Spleen (tissue), 11 donors: ENCODE results near the gene ST6GAL2. TPM values are rescaled to one million over a fixed set of nuclear protein-coding genes. Genes with fewer than 3 reads are reported as not detected.

Source experiments
- DNase-seq: peaks from one replicate; pipeline ENCODE4 v3.0.0-alpha.2; 2020
- H3K27ac ChIP-seq, 8 donors: fragments of 200-600 bp; sonication (generic) in 7 of 8; 1 replicate in 4 of 8; 2 replicates in 4 of 8; pipeline versions ENCODE4 v1.5.0 to v1.8.0; 2016 to 2021; ENCODE audit warnings: inconsistent platforms in 4 of 8, mild to moderate bottlenecking in 4 of 8, moderate library complexity in 1 of 8
- H3K27me3 ChIP-seq, 7 donors: fragments of 200-600 bp; sonication (generic) in 6 of 7; replicated peaks in 1 of 7; 1 replicate in 4 of 7; 2 replicates in 3 of 7; pipeline versions ENCODE4 v1.5.0 to v1.8.0; 2016 to 2021; ENCODE audit warnings: inconsistent platforms in 3 of 7, mild to moderate bottlenecking in 1 of 7
- H3K36me3 ChIP-seq, 6 donors: fragments of 200-600 bp; sonication (generic) in 5 of 6; 1 replicate in 4 of 6; 2 replicates in 2 of 6; pipeline versions ENCODE4 v1.5.0 to v1.8.0; 2016 to 2021; ENCODE audit warnings: inconsistent platforms in 2 of 6
- H3K4me1 ChIP-seq, 6 donors: fragments of 200-600 bp; sonication (generic) in 5 of 6; 1 replicate in 3 of 6; 2 replicates in 3 of 6; pipeline versions ENCODE4 v1.5.0 to v1.8.0; 2016 to 2021; ENCODE audit warnings: inconsistent platforms in 3 of 6
- H3K4me3 ChIP-seq, 8 donors: fragments of 200-600 bp; sonication (generic) in 7 of 8; 1 replicate in 4 of 8; 2 replicates in 4 of 8; pipeline versions ENCODE4 v1.5.0 to v1.8.0; 2016 to 2021; ENCODE audit warnings: inconsistent platforms in 4 of 8, mild to moderate bottlenecking in 4 of 8, moderate library complexity in 2 of 8
- H3K9me3 ChIP-seq, 8 donors: fragments of 200-600 bp; sonication (generic) in 7 of 8; 1 replicate in 4 of 8; 2 replicates in 4 of 8; pipeline versions ENCODE4 v1.5.0 to v1.8.0; 2016 to 2021; ENCODE audit warnings: inconsistent platforms in 4 of 8
- CTCF ChIP-seq, 11 experiments: fragments of 200-600 bp in 7 of 11; fragments of 450-650 bp in 4 of 11; sonication (generic) in 4 of 11; IDR thresholded peaks in 8 of 11; conservative IDR thresholded peaks in 3 of 11; 1 replicate in 7 of 11; 2 replicates in 4 of 11; pipeline versions ENCODE4 v1.4.0 to v1.8.0; 2016 to 2021; ENCODE audit warnings: antibody characterized with exemption in 11 of 11, inconsistent platforms in 4 of 11, mild to moderate bottlenecking in 1 of 11
- POLR2A ChIP-seq, 3 donors: fragments of 450-650 bp; IDR thresholded peaks; one replicate each; pipeline ENCODE4 v1.5.1; 2017; ENCODE audit warnings: antibody characterized with exemption in 3 of 3, mild to moderate bottlenecking in 1 of 3
- POLR2AphosphoS5 ChIP-seq, 3 donors: sonication (generic); formaldehyde crosslinking; IDR thresholded peaks; one replicate each; pipeline ENCODE4 v1.5.1; 2017; ENCODE audit warnings: antibody characterized with exemption in 3 of 3
- WGBS, 5 donors: extraction: QIAGEN DNeasy Blood & Tissue Kit in 3 of 5; methylation state at CpG; one replicate each; pipeline versions ENCODE4 v1.1.5 to v1.1.7; 2013 to 2018; 5-methylcytosine and 5-hydroxymethylcytosine counted together
- intact Hi-C: fragments of 100-400 bp; cut with DNase I; formaldehyde crosslinking; loops from one replicate; pipeline ENCODE4 v1.15.0; 2023; ENCODE audit warnings: low total_unique reads
- polyA plus RNA-seq, 3 donors: library from polyadenylated mRNA; stranded (reverse); fragments of 200-250 nt; gene quantifications; one replicate each; pipeline ENCODE4 v1.2.1, GENCODE V29; 2013
- total RNA-seq, 7 donors: library from RNA; depleted of rRNA in 3 of 7; stranded (reverse); fragments of >200 nt in 3 of 7; fragmentation: NEBNext Ultra II Directional in 4 of 7; extraction: Animal tissue kit (Norgen Biotek cat#: 25700) in 4 of 7; gene quantifications; one replicate each; pipeline versions ENCODE4 v1.1.0 to v1.2.1, GENCODE V29; 2016 to 2021
- donor health status: healthy with polysubstance abuse.
- donor health status: DM: no; HTN: no; CAD: no; lungs with moderate emphysema.
- donor health status: DM: no; HTN: no; CAD: no.
- donor health status: Bipolar disorder and iron deficiency.
- donor health status: healthy.
- donor health status: DM: no; HTN: no; CAD: no.
- donor health status: DM: yes; HTN: yes; CAD: no.

ST6GAL2 gene
- total and polyA plus RNA-seq, 10 donors, result under 0.01 to 0.13 (median 0.03) TPM; not detected in 5

DNA sequence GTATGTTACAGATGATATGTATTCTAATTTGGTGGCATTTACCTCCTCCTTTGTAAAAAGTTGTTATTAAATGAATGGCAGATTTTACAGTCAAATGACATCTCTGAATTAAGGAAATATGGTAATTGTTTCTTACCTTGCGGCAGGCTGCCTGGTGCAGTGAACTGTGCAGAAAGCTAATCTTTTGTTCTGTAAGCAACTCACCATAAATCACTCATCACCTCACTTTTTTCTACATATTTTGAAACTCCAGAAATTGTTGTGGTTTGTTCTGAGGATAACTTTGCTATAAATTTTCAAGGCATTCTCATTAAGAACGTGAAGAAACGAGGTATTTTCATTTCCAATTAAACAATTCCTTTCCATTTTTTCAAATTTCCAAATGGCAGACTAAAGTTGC lies 52.7 kb downstream of the ST6GAL2 start:
- no peaks in the 10 kb centered on the region for H3K9me3 ChIP-seq
- intact Hi-C loops, result no loop called here
- H3K36me3 ChIP-seq, result no peaks in the 10 kb centered on the region
- no peak overlapping the region for H3K27ac ChIP-seq
- WGBS, 5 donors, result 20 to 47% (median 33%) methylated on average over 3 of the region's 3 CpGs
- H3K27me3 ChIP-seq, result no peaks in the 10 kb centered on the region
- no peak for DNase-seq
- no peak overlapping the region for H3K4me3 ChIP-seq
- no peak for TF ChIP-seq POLR2AphosphoS5 (IDR thresholded peaks at IDR 0.05)
- no peak for TF ChIP-seq POLR2A (IDR thresholded peaks at IDR 0.05)
- TF ChIP-seq CTCF (IDR thresholded peaks at IDR 0.05 in 8 of 11, conservative IDR thresholded peaks at IDR 0.05 in 3 of 11), result no peak
- H3K4me1 ChIP-seq, result no peaks in the 10 kb centered on the region

- Histone ChIP-seq H3K9me3 (no peaks in the 10 kb centered on the region), H3K27ac (no peak overlapping the region), H3K36me3 (no peaks in the 10 kb centered on the region), H3K27me3 (no peaks in the 10 kb centered on the region), H3K4me3 (no peak overlapping the region), H3K4me1 (no peaks in the 10 kb centered on the region)
- WGBS, 5 donors, result 50 to 82% (median 70%) methylated on average over 6 of the region's 6 CpGs
- TF ChIP-seq POLR2A (IDR thresholded peaks at IDR 0.05) (no peak), POLR2AphosphoS5 (IDR thresholded peaks at IDR 0.05) (no peak), CTCF (IDR thresholded peaks at IDR 0.05 in 8 of 11, conservative IDR thresholded peaks at IDR 0.05 in 3 of 11) (no peak)
- intact Hi-C loops, result no loop called here
- DNase-seq, result no peak
Observed at GRCh38 chr2:106831816-106832569, 54.0 kb downstream of the ST6GAL2 start.

- TF ChIP-seq POLR2AphosphoS5 (IDR thresholded peaks at IDR 0.05) (no peak), CTCF (IDR thresholded peaks at IDR 0.05 in 8 of 11, conservative IDR thresholded peaks at IDR 0.05 in 3 of 11) (no peak), POLR2A (IDR thresholded peaks at IDR 0.05) (no peak)
- no peak overlapping the region for H3K4me3 ChIP-seq
- H3K27ac ChIP-seq, result no peak overlapping the region
- no peaks in the 10 kb centered on the region for H3K4me1 ChIP-seq
- H3K9me3 ChIP-seq, result no peaks in the 10 kb centered on the region
- intact Hi-C loops, result no loop called here
- no peaks in the 10 kb centered on the region for H3K36me3 ChIP-seq
- DNase-seq, result no peak
- H3K27me3 ChIP-seq, result no peaks in the 10 kb centered on the region
- 68 to 80% (median 74%) methylated on average over 3 of the region's 3 CpGs for WGBS, 5 donors
Observed at GRCh38 chr2:106831241-106831640, 54.7 kb downstream of the ST6GAL2 start.

DNA sequence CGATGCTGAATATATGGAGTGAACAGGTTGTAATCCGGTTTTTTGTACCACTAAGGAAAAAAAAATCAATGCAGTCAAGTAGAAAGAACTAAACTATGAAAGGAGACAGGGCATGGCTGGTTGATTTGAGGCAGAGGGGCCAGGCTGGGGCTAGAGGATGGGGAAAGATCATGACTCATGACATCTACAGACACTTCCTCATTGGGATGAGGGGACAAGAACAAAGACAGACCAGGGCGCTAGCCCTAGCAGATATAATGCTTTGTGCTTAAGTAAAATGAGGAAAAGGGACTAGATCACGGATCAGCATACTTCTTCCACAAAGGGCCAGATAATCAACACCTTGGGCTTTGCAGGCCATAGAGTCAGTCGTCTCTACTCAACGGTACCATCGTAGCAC lies 55.8 kb downstream of the ST6GAL2 start:
- Histone ChIP-seq H3K4me1 (no peaks in the 10 kb centered on the region), H3K4me3 (no peak overlapping the region), H3K9me3 (peaks cover 0 to 8% (median 0%) of the 10 kb centered on the region in 8 donors), H3K27me3 (no peaks in the 10 kb centered on the region), H3K27ac (no peak overlapping the region), H3K36me3 (no peaks in the 10 kb centered on the region)
- DNase-seq, result no peak
- 89 to 94% (median 91%) methylated on average over 7 of the region's 7 CpGs for WGBS, 5 donors
- intact Hi-C loops, result no loop called here
- no peak for TF ChIP-seq POLR2AphosphoS5 (IDR thresholded peaks at IDR 0.05)
